ENCODE measurements around the gene HDAC9.

DNA sequence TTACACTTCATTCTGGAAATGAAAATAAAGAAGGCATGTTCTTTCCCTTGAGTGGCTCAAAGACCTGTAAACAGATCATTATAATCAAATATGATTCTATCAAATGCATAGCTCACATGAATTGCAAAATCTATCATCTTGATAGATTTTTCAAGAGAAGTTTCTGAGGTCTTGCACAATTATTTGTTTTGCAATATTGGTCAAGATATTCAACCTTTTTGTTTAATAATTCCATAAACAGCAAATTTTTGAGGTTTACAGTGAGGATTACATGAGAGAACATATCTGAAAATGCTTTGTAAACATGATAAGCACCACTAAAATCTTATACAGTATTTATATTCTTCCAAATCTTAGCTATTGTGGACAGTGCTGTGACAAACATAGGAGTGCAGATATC lies 160.8 kb downstream of the HDAC9 start:
- TF ChIP-seq CTCF (IDR thresholded peaks at IDR 0.05) = no peak
- TF ChIP-seq POLR2A (IDR thresholded peaks at IDR 0.05) = no peak
